Measurements from ENCODE around the gene GAB1. TPM values are rescaled to one million over a fixed set of nuclear protein-coding genes. Genes with fewer than 3 reads are reported as not detected.

The GAB1 gene
- total and polyA plus RNA-seq, 7 experiments from 2014 or later, result 0.67 to 6.4 (median 2.2) TPM; not detected in 3

GRCh38 chr4:143412420-143412758 is 75.7 kb downstream of the GAB1 start:
- peaks cover 6 to 29% (median 16%) of the 10 kb centered on the region in 5 donors for H3K27me3 Mint-ChIP-seq
- H3K27ac Mint-ChIP-seq, result no peak overlapping the region
- intact Hi-C loops (cut with micrococcal nuclease), result no loop called here
- no peak overlapping the region for H3K4me3 Mint-ChIP-seq
- H3K4me1 Mint-ChIP-seq, result no peaks in the 10 kb centered on the region
- H3K4me3 ChIP-seq (ENCODE audit: low read length), result no peak overlapping the region
- no peaks in the 10 kb centered on the region for H3K4me1 ChIP-seq (ENCODE audit: control insufficient read depth in 2 of 2, insufficient read depth in 2 of 2, low read length in 2 of 2)
- H3K36me3 Mint-ChIP-seq, result no peaks in the 10 kb centered on the region
- H3K9me3 Mint-ChIP-seq, result peaks cover 0 to 1% (median 0%) of the 10 kb centered on the region in 11 donors
- DNase-seq (no peak), ATAC-seq (no peak)
- POLR2A ChIA-PET, result no interaction called here
- no peaks in the 10 kb centered on the region for H3K9me3 ChIP-seq (ENCODE audit: control insufficient read depth in 2 of 3, low read length in 3 of 3)
- no peak overlapping the region for H3K27ac ChIP-seq (ENCODE audit: low read depth, low read length)
- no peaks in the 10 kb centered on the region for H3K36me3 ChIP-seq (ENCODE audit: control insufficient read depth in 2 of 3, insufficient read depth in 3 of 3, low read length in 3 of 3)
- no peaks in the 10 kb centered on the region for H3K27me3 ChIP-seq (ENCODE audit: control insufficient read depth in 2 of 2, insufficient read depth in 2 of 2, low read length in 2 of 2)
- CTCF ChIA-PET, result no interaction called here

GRCh38 chr4:143417679-143418403 is 81.2 kb downstream of the GAB1 start:
- Mint-ChIP-seq H3K9me3 (no peaks in the 10 kb centered on the region), H3K27ac (no peak overlapping the region), H3K4me3 (no peak overlapping the region), H3K4me1 (no peaks in the 10 kb centered on the region), H3K36me3 (no peaks in the 10 kb centered on the region), H3K27me3 (peaks cover 7 to 14% (median 13%) of the 10 kb centered on the region in 5 donors)
- DNase-seq (no peak), ATAC-seq (no peak)
- CTCF ChIA-PET, result no interaction called here
- POLR2A ChIA-PET, result no interaction called here
- no peaks in the 10 kb centered on the region for H3K9me3 ChIP-seq (ENCODE audit: control insufficient read depth in 2 of 3, low read length in 3 of 3)
- intact Hi-C loops (cut with micrococcal nuclease), result no loop called here
- H3K27ac ChIP-seq (ENCODE audit: low read depth, low read length), result no peak overlapping the region
- H3K27me3 ChIP-seq (ENCODE audit: control insufficient read depth in 2 of 2, insufficient read depth in 2 of 2, low read length in 2 of 2), result no peaks in the 10 kb centered on the region
- no peaks in the 10 kb centered on the region for H3K36me3 ChIP-seq (ENCODE audit: control insufficient read depth in 2 of 3, insufficient read depth in 3 of 3, low read length in 3 of 3)
- H3K4me1 ChIP-seq (ENCODE audit: control insufficient read depth in 2 of 2, insufficient read depth in 2 of 2, low read length in 2 of 2), result no peaks in the 10 kb centered on the region
- H3K4me3 ChIP-seq (ENCODE audit: low read length), result no peak overlapping the region

- Mint-ChIP-seq H3K9me3 (no peaks in the 10 kb centered on the region), H3K4me3 (no peak overlapping the region), H3K27ac (no peak overlapping the region), H3K4me1 (no peaks in the 10 kb centered on the region), H3K36me3 (no peaks in the 10 kb centered on the region), H3K27me3 (peaks cover 7 to 17% (median 13%) of the 10 kb centered on the region in 5 donors)
- CTCF ChIA-PET, result no interaction called here
- Histone ChIP-seq H3K4me3 (ENCODE audit: low read length) (no peak overlapping the region), H3K27ac (ENCODE audit: low read depth, low read length) (no peak overlapping the region), H3K9me3 (ENCODE audit: control insufficient read depth in 2 of 3, low read length in 3 of 3) (no peaks in the 10 kb centered on the region), H3K36me3 (ENCODE audit: control insufficient read depth in 2 of 3, insufficient read depth in 3 of 3, low read length in 3 of 3) (no peaks in the 10 kb centered on the region), H3K27me3 (ENCODE audit: control insufficient read depth in 2 of 2, insufficient read depth in 2 of 2, low read length in 2 of 2) (no peaks in the 10 kb centered on the region), H3K4me1 (ENCODE audit: control insufficient read depth in 2 of 2, insufficient read depth in 2 of 2, low read length in 2 of 2) (no peaks in the 10 kb centered on the region)
- ATAC-seq (no peak), DNase-seq (no peak)
- intact Hi-C loops (cut with micrococcal nuclease), result no loop called here
- POLR2A ChIA-PET, result no interaction called here
Measured at GRCh38 chr4:143420227-143420626, 83.6 kb downstream of the GAB1 start.

- Mint-ChIP-seq H3K9me3 (no peaks in the 10 kb centered on the region), H3K36me3 (no peaks in the 10 kb centered on the region), H3K27ac (no peak overlapping the region), H3K4me3 (no peak overlapping the region), H3K4me1 (no peaks in the 10 kb centered on the region), H3K27me3 (peaks cover 7 to 17% (median 13%) of the 10 kb centered on the region in 5 donors)
- ATAC-seq (no peak), DNase-seq (no peak)
- Histone ChIP-seq H3K27ac (ENCODE audit: low read depth, low read length) (no peak overlapping the region), H3K4me3 (ENCODE audit: low read length) (no peak overlapping the region), H3K9me3 (ENCODE audit: control insufficient read depth in 2 of 3, low read length in 3 of 3) (no peaks in the 10 kb centered on the region), H3K4me1 (ENCODE audit: control insufficient read depth in 2 of 2, insufficient read depth in 2 of 2, low read length in 2 of 2) (no peaks in the 10 kb centered on the region), H3K36me3 (ENCODE audit: control insufficient read depth in 2 of 3, insufficient read depth in 3 of 3, low read length in 3 of 3) (no peaks in the 10 kb centered on the region), H3K27me3 (ENCODE audit: control insufficient read depth in 2 of 2, insufficient read depth in 2 of 2, low read length in 2 of 2) (no peaks in the 10 kb centered on the region)
- POLR2A ChIA-PET, result no interaction called here
- CTCF ChIA-PET, result no interaction called here
- intact Hi-C loops (cut with micrococcal nuclease), result no loop called here
Measured at GRCh38 chr4:143421609-143422008, 84.9 kb downstream of the GAB1 start.

- ChIA-PET CTCF (no interaction called here), POLR2A (no interaction called here)
- no peaks in the 10 kb centered on the region for H3K36me3 Mint-ChIP-seq
- Histone ChIP-seq H3K4me3 (ENCODE audit: low read length) (no peak overlapping the region), H3K27me3 (ENCODE audit: control insufficient read depth in 2 of 2, insufficient read depth in 2 of 2, low read length in 2 of 2) (no peaks in the 10 kb centered on the region), H3K27ac (ENCODE audit: low read depth, low read length) (no peak overlapping the region), H3K9me3 (ENCODE audit: control insufficient read depth in 2 of 3, low read length in 3 of 3) (no peaks in the 10 kb centered on the region), H3K36me3 (ENCODE audit: control insufficient read depth in 2 of 3, insufficient read depth in 3 of 3, low read length in 3 of 3) (no peaks in the 10 kb centered on the region), H3K4me1 (ENCODE audit: control insufficient read depth in 2 of 2, insufficient read depth in 2 of 2, low read length in 2 of 2) (no peaks in the 10 kb centered on the region)
- no peak overlapping the region for H3K27ac Mint-ChIP-seq
- intact Hi-C loops (cut with micrococcal nuclease), result no loop called here
- H3K4me3 Mint-ChIP-seq, result no peak overlapping the region
- peaks cover 0 to 14% (median 0%) of the 10 kb centered on the region in 11 donors for H3K9me3 Mint-ChIP-seq
- H3K4me1 Mint-ChIP-seq, result no peaks in the 10 kb centered on the region
- peaks cover 0 to 9% (median 6%) of the 10 kb centered on the region in 5 donors for H3K27me3 Mint-ChIP-seq
- DNase-seq, result no peak
- ATAC-seq, result no peak
Measured at GRCh38 chr4:143424276-143424675, 87.6 kb downstream of the GAB1 start.

GRCh38 chr4:143431526-143432257 is 95.0 kb downstream of the GAB1 start:
- H3K36me3 Mint-ChIP-seq, result peaks cover 0 to 6% (median 0%) of the 10 kb centered on the region in 5 donors
- H3K4me1 Mint-ChIP-seq, result no peaks in the 10 kb centered on the region
- no peak overlapping the region for H3K4me3 Mint-ChIP-seq
- no peaks in the 10 kb centered on the region for H3K36me3 ChIP-seq (ENCODE audit: control insufficient read depth in 2 of 3, insufficient read depth in 3 of 3, low read length in 3 of 3)
- POLR2A ChIA-PET, result no interaction called here
- H3K9me3 ChIP-seq (ENCODE audit: control insufficient read depth in 2 of 3, low read length in 3 of 3), result peaks cover 0 to 10% (median 0%) of the 10 kb centered on the region in 3 experiments
- no peaks in the 10 kb centered on the region for H3K4me1 ChIP-seq (ENCODE audit: control insufficient read depth in 2 of 2, insufficient read depth in 2 of 2, low read length in 2 of 2)
- peaks cover 0 to 41% (median 8%) of the 10 kb centered on the region in 11 donors for H3K9me3 Mint-ChIP-seq
- H3K4me3 ChIP-seq (ENCODE audit: low read length), result no peak overlapping the region
- intact Hi-C loops (cut with micrococcal nuclease), result no loop called here
- ATAC-seq, result no peak
- CTCF ChIA-PET, result no interaction called here
- H3K27ac ChIP-seq (ENCODE audit: low read depth, low read length), result no peak overlapping the region
- no peaks in the 10 kb centered on the region for H3K27me3 ChIP-seq (ENCODE audit: control insufficient read depth in 2 of 2, insufficient read depth in 2 of 2, low read length in 2 of 2)
- no peak for DNase-seq
- H3K27me3 Mint-ChIP-seq, result peaks cover 0 to 12% (median 5%) of the 10 kb centered on the region in 5 donors
- H3K27ac Mint-ChIP-seq, result no peak overlapping the region

- no peak for DNase-seq
- Histone ChIP-seq H3K4me1 (ENCODE audit: control insufficient read depth in 2 of 2, insufficient read depth in 2 of 2, low read length in 2 of 2) (no peaks in the 10 kb centered on the region), H3K9me3 (ENCODE audit: control insufficient read depth in 2 of 3, low read length in 3 of 3) (peaks cover 0 to 10% (median 0%) of the 10 kb centered on the region in 3 experiments), H3K27me3 (ENCODE audit: control insufficient read depth in 2 of 2, insufficient read depth in 2 of 2, low read length in 2 of 2) (no peaks in the 10 kb centered on the region), H3K36me3 (ENCODE audit: control insufficient read depth in 2 of 3, insufficient read depth in 3 of 3, low read length in 3 of 3) (no peaks in the 10 kb centered on the region), H3K27ac (ENCODE audit: low read depth, low read length) (no peak overlapping the region), H3K4me3 (ENCODE audit: low read length) (no peak overlapping the region)
- intact Hi-C loops (cut with micrococcal nuclease), result no loop called here
- H3K4me3 Mint-ChIP-seq, result no peak overlapping the region
- no peak overlapping the region for H3K27ac Mint-ChIP-seq
- ChIA-PET POLR2A (no interaction called here), CTCF (no interaction called here)
- no peak for ATAC-seq
- H3K9me3 Mint-ChIP-seq, result peaks cover 0 to 38% (median 8%) of the 10 kb centered on the region in 11 donors
- H3K27me3 Mint-ChIP-seq, result peaks cover 0 to 11% (median 5%) of the 10 kb centered on the region in 5 donors
- H3K4me1 Mint-ChIP-seq, result no peaks in the 10 kb centered on the region
- peaks cover 0 to 6% (median 0%) of the 10 kb centered on the region in 5 donors for H3K36me3 Mint-ChIP-seq
Measured at GRCh38 chr4:143432258-143432591, 95.5 kb downstream of the GAB1 start.
